Measurements from ENCODE around the gene PRIMA1. TPM values are rescaled to one million over a fixed set of nuclear protein-coding genes. Genes with fewer than 3 reads are reported as not detected.

PRIMA1 gene
- total RNA-seq, 1 donor: not detected

- H2AFZ ChIP-seq (ENCODE audit: low read length): no peak overlapping the region
These were observed 65.3 kb downstream of the PRIMA1 start for GRCh38 chr14:93723001-93723400.

GRCh38 chr14:93720981-93721483 is 67.3 kb downstream of the PRIMA1 start:
- no peaks in the 10 kb centered on the region for H3K27me3 ChIP-seq (ENCODE audit: insufficient read depth, low read length)
- no peaks in the 10 kb centered on the region for H4K20me1 ChIP-seq (ENCODE audit: insufficient read depth, low read length)
- no peak overlapping the region for H3K4me2 ChIP-seq (ENCODE audit: insufficient read depth, low read length)
- H2AFZ ChIP-seq (ENCODE audit: low read length): no peak overlapping the region
- no peaks in the 10 kb centered on the region for H3K9me3 ChIP-seq (ENCODE audit: low read depth, low read length)
- H3K27ac ChIP-seq (ENCODE audit: low read depth, low read length): no peak overlapping the region
- no peaks in the 10 kb centered on the region for H3K36me3 ChIP-seq (ENCODE audit: insufficient read depth, low read length)
- no peaks in the 10 kb centered on the region for H3K79me2 ChIP-seq (ENCODE audit: insufficient read depth, low read length)
- peak; percentile 56 for DNase-seq (ENCODE audit: insufficient read length, low spot score, missing footprints)
- no peaks in the 10 kb centered on the region for H3K4me1 ChIP-seq (ENCODE audit: insufficient read depth, low read length)
- TF ChIP-seq CTCF (IDR thresholded peaks at IDR 0.05; ENCODE audit: extremely low read depth, low read depth, low read length): no peak
- H3K4me3 ChIP-seq (ENCODE audit: insufficient read depth, low read length): no peak overlapping the region

More at GRCh38 chr14:93723001-93723400, 65.3 kb downstream of the PRIMA1 start:
- H3K4me2 ChIP-seq (ENCODE audit: insufficient read depth, low read length): no peak overlapping the region
- TF ChIP-seq CTCF (IDR thresholded peaks at IDR 0.05; ENCODE audit: extremely low read depth, low read depth, low read length): no peak
- H3K9me3 ChIP-seq (ENCODE audit: low read depth, low read length): no peaks in the 10 kb centered on the region
- H3K27me3 ChIP-seq (ENCODE audit: insufficient read depth, low read length): no peaks in the 10 kb centered on the region
- H3K4me3 ChIP-seq (ENCODE audit: insufficient read depth, low read length): no peak overlapping the region
- no peak overlapping the region for H3K27ac ChIP-seq (ENCODE audit: low read depth, low read length)
- H3K36me3 ChIP-seq (ENCODE audit: insufficient read depth, low read length): no peaks in the 10 kb centered on the region
- H4K20me1 ChIP-seq (ENCODE audit: insufficient read depth, low read length): no peaks in the 10 kb centered on the region
- H3K79me2 ChIP-seq (ENCODE audit: insufficient read depth, low read length): no peaks in the 10 kb centered on the region
- DNase-seq (ENCODE audit: insufficient read length, low spot score, missing footprints): peak; percentile 4
- no peaks in the 10 kb centered on the region for H3K4me1 ChIP-seq (ENCODE audit: insufficient read depth, low read length)

- no peak for TF ChIP-seq CTCF (IDR thresholded peaks at IDR 0.05; ENCODE audit: extremely low read depth, low read depth, low read length)
- Histone ChIP-seq H2AFZ (ENCODE audit: low read length) (no peak overlapping the region), H3K79me2 (ENCODE audit: insufficient read depth, low read length) (no peaks in the 10 kb centered on the region), H4K20me1 (ENCODE audit: insufficient read depth, low read length) (no peaks in the 10 kb centered on the region), H3K4me1 (ENCODE audit: insufficient read depth, low read length) (no peaks in the 10 kb centered on the region), H3K36me3 (ENCODE audit: insufficient read depth, low read length) (no peaks in the 10 kb centered on the region), H3K4me3 (ENCODE audit: insufficient read depth, low read length) (no peak overlapping the region), H3K4me2 (ENCODE audit: insufficient read depth, low read length) (no peak overlapping the region), H3K27ac (ENCODE audit: low read depth, low read length) (no peak overlapping the region), H3K9me3 (ENCODE audit: low read depth, low read length) (no peaks in the 10 kb centered on the region), H3K27me3 (ENCODE audit: insufficient read depth, low read length) (no peaks in the 10 kb centered on the region)
- DNase-seq (ENCODE audit: insufficient read length, low spot score, missing footprints): peak; percentile 62
These were observed 68.0 kb downstream of the PRIMA1 start for GRCh38 chr14:93720076-93720815.

GRCh38 chr14:93719256-93719655 is 69.0 kb downstream of the PRIMA1 start:
- no peak overlapping the region for H2AFZ ChIP-seq (ENCODE audit: low read length)
- peak; percentile 34 for DNase-seq (ENCODE audit: insufficient read length, low spot score, missing footprints)
- no peaks in the 10 kb centered on the region for H3K9me3 ChIP-seq (ENCODE audit: low read depth, low read length)
- no peak overlapping the region for H3K4me2 ChIP-seq (ENCODE audit: insufficient read depth, low read length)
- H3K4me1 ChIP-seq (ENCODE audit: insufficient read depth, low read length): no peaks in the 10 kb centered on the region
- no peaks in the 10 kb centered on the region for H3K79me2 ChIP-seq (ENCODE audit: insufficient read depth, low read length)
- no peak overlapping the region for H3K4me3 ChIP-seq (ENCODE audit: insufficient read depth, low read length)
- TF ChIP-seq CTCF (IDR thresholded peaks at IDR 0.05; ENCODE audit: extremely low read depth, low read depth, low read length): no peak
- H3K36me3 ChIP-seq (ENCODE audit: insufficient read depth, low read length): no peaks in the 10 kb centered on the region
- H3K27me3 ChIP-seq (ENCODE audit: insufficient read depth, low read length): no peaks in the 10 kb centered on the region
- H3K27ac ChIP-seq (ENCODE audit: low read depth, low read length): no peak overlapping the region
- no peaks in the 10 kb centered on the region for H4K20me1 ChIP-seq (ENCODE audit: insufficient read depth, low read length)
